A549 (cell line): Measurements from ENCODE around the gene CHN1. TPM values are rescaled to one million over a fixed set of nuclear protein-coding genes. Genes with fewer than 3 reads are reported as not detected.

Source experiments
- ATAC-seq, 2 experiments: fragments of 200-7000 bp in 1 of 2; fragments of >200 bp in 1 of 2; cut with Nextera tagmentation in 1 of 2; cut with Tn5 transposase in 1 of 2; 3 replicates each; pipeline versions ENCODE4 v1.8.0 to v1.9.1; 2018 to 2020; ENCODE audit warnings: mild to moderate bottlenecking in 1 of 2, moderate library complexity in 1 of 2
- CTCF ChIA-PET: fragments of 300-600 bp; sonication (Branson Sonifier 250); formaldehyde crosslinking; extraction: SDS; loops from one replicate; lab custom pipeline; 2021; ENCODE audit warnings: antibody characterized with exemption, inconsistent platforms; lab: Yijun Ruan, JAX
- POLR2A ChIA-PET: fragments of 350-600 bp; formaldehyde crosslinking; extraction: SDS; loops from one replicate; lab custom pipeline; 2021; ENCODE audit warnings: antibody characterized with exemption, inconsistent platforms; lab: Yijun Ruan, JAX
- DNase-seq, 2 experiments: peaks; one replicate each; pipeline versions ENCODE4 v3.0.0 to v3.0.0-alpha.2; 2011 to 2016; ENCODE audit warnings: low read depth in 1 of 2, low spot score in 1 of 2
- FAIRE-seq: peaks from 2 replicates; lab custom pipeline; 2011; peaks lifted over from hg19 to GRCh38; lab: Jason Lieb, UNC
- H3K27ac ChIP-seq, 2 experiments: fragments of >200 bp; sonication (Bioruptor Twin); formaldehyde crosslinking; 3 replicates each; pipeline ENCODE4 v1.5.1; 2016 to 2017
- H3K4me1 ChIP-seq: fragments of >200 bp; sonication (Bioruptor Twin); formaldehyde crosslinking; 3 replicates; pipeline ENCODE4 v1.6.1; 2016
- H3K4me2 ChIP-seq: fragments of >200 bp; sonication (Bioruptor Twin); formaldehyde crosslinking; 3 replicates; pipeline ENCODE4 v1.6.1; 2016
- H3K4me3 ChIP-seq: fragments of >200 bp; sonication (Bioruptor Twin); formaldehyde crosslinking; 3 replicates; pipeline ENCODE4 v1.5.1; 2016
- H3K9me3 ChIP-seq: fragments of >200 bp; sonication (Bioruptor Twin); formaldehyde crosslinking; 3 replicates; pipeline ENCODE4 v1.6.1; 2016
- BHLHE40 ChIP-seq: IDR thresholded peaks from 2 replicates; pipeline ENCODE4 v1.6.1; 2012; ENCODE audit warnings: low read depth, low read length, inconsistent platforms
- CHD2 ChIP-seq: fragments of 150-350 bp; IDR thresholded peaks from 2 replicates; pipeline ENCODE4 v1.6.1; 2014; ENCODE audit warnings: low read length; ENCODE audit not compliant: partially characterized antibody
- CHD4 ChIP-seq: fragments of 200-600 bp; sonication (generic); IDR thresholded peaks from 2 replicates; pipeline ENCODE4 v1.6.1; 2016; ENCODE audit warnings: antibody characterized with exemption, mild to moderate bottlenecking, borderline replicate concordance
- EHMT2 ChIP-seq: fragments of 200-600 bp; sonication (generic); IDR thresholded peaks from 2 replicates; pipeline ENCODE4 v1.6.1; 2016; ENCODE audit warnings: antibody characterized with exemption, low read depth, mild to moderate bottlenecking, moderate library complexity
- ESRRA ChIP-seq: fragments of 150-350 bp; IDR thresholded peaks from 2 replicates; pipeline ENCODE4 v1.6.1; 2014; ENCODE audit warnings: mild to moderate bottlenecking, low read length, borderline replicate concordance
- FOSB ChIP-seq: fragments of 250-450 bp; sonication (Bioruptor Pico); IDR thresholded peaks from 2 replicates; pipeline ENCODE4 v1.5.0; 2020; ENCODE audit warnings: mild to moderate bottlenecking, moderate library complexity
- FOSL2 ChIP-seq, 2 experiments: fragments of 450-650 bp in 1 of 2; fragments of >200 bp in 1 of 2; sonication (Bioruptor Twin) in 1 of 2; formaldehyde crosslinking; IDR thresholded peaks; 2 replicates each; pipeline versions ENCODE4 v1.5.0 to v1.6.1; 2016 to 2020; ENCODE audit warnings: mild to moderate bottlenecking in 1 of 2, moderate library complexity in 1 of 2
- GATA3 ChIP-seq: IDR thresholded peaks from 2 replicates; pipeline ENCODE4 v1.6.1; 2012; ENCODE audit warnings: borderline replicate concordance
- HES2 ChIP-seq: fragments of >200 bp; sonication (Bioruptor Twin); formaldehyde crosslinking; IDR thresholded peaks from 2 replicates; pipeline ENCODE4 v1.6.1; 2016
- HOXA7 ChIP-seq: fragments of 250-450 bp; sonication (Bioruptor Pico); IDR thresholded peaks from 2 replicates; pipeline ENCODE4 v1.5.0; 2020; ENCODE audit warnings: mild to moderate bottlenecking, moderate library complexity
- HOXB13 ChIP-seq: fragments of 250-450 bp; sonication (Bioruptor Pico); IDR thresholded peaks from 2 replicates; pipeline ENCODE4 v1.5.0; 2020; ENCODE audit warnings: low read depth, mild to moderate bottlenecking, moderate library complexity
- JUN ChIP-seq, 2 experiments: fragments of >200 bp; sonication (Bioruptor Twin); formaldehyde crosslinking; IDR thresholded peaks; 2 replicates in 1 of 2; 3 replicates in 1 of 2; pipeline ENCODE4 v1.6.1; 2016 to 2017
- JUNB ChIP-seq: fragments of >200 bp; sonication (Bioruptor Twin); formaldehyde crosslinking; IDR thresholded peaks from 2 replicates; pipeline ENCODE4 v1.6.1; 2016
- KDM1A ChIP-seq: fragments of 200-600 bp; sonication (generic); IDR thresholded peaks from 2 replicates; pipeline ENCODE4 v1.6.1; 2016; ENCODE audit warnings: low read depth, mild to moderate bottlenecking
- MAFK ChIP-seq: fragments of 450-650 bp; IDR thresholded peaks from 2 replicates; pipeline ENCODE4 v1.6.1; 2014; ENCODE audit not compliant: partially characterized antibody
- MAX ChIP-seq: IDR thresholded peaks from 2 replicates; pipeline ENCODE4 v1.6.1; 2012
- MAZ ChIP-seq: fragments of 150-350 bp; IDR thresholded peaks from 2 replicates; pipeline ENCODE4 v1.6.1; 2014; ENCODE audit warnings: antibody characterized with exemption, low read depth, low read length, borderline replicate concordance
- PBX3 ChIP-seq: IDR thresholded peaks from 2 replicates; pipeline ENCODE4 v1.6.1; 2012
- PHF8 ChIP-seq: fragments of 200-600 bp; sonication (generic); IDR thresholded peaks from 2 replicates; pipeline ENCODE4 v1.6.1; 2016; ENCODE audit warnings: low read depth, mild to moderate bottlenecking, antibody characterized with exemption, moderate library complexity, borderline replicate concordance
- POLR2A ChIP-seq: IDR thresholded peaks from 2 replicates; pipeline ENCODE4 v1.6.1; 2012; ENCODE audit warnings: mild to moderate bottlenecking, low read length
- POLR2AphosphoS2 ChIP-seq: conservative IDR thresholded peaks from 2 replicates; pipeline ENCODE4 v1.6.1; 2012; ENCODE audit warnings: low read length, improper control_type of control experiment, inconsistent platforms
- RARB ChIP-seq: fragments of 250-450 bp; sonication (Bioruptor Pico); IDR thresholded peaks from 2 replicates; pipeline ENCODE4 v1.8.0; 2021; ENCODE audit warnings: mild to moderate bottlenecking, moderate library complexity
- RCOR1 ChIP-seq: fragments of 150-350 bp; IDR thresholded peaks from 2 replicates; pipeline ENCODE4 v1.6.1; 2014; ENCODE audit warnings: antibody characterized with exemption, low read length, low read depth
- SMC3 ChIP-seq: fragments of >200 bp; sonication (Bioruptor Twin); formaldehyde crosslinking; IDR thresholded peaks from 3 replicates; pipeline ENCODE4 v1.6.1; 2018; ENCODE audit warnings: inconsistent platforms
- SREBF2 ChIP-seq: fragments of 450-650 bp; IDR thresholded peaks from 2 replicates; pipeline ENCODE4 v1.6.1; 2014; ENCODE audit warnings: mild to moderate bottlenecking, moderate library complexity
- TFCP2L1 ChIP-seq: fragments of 250-450 bp; sonication (Bioruptor Pico); IDR thresholded peaks from 2 replicates; pipeline ENCODE4 v1.5.0; 2021; ENCODE audit warnings: mild to moderate bottlenecking
- USF2 ChIP-seq: fragments of 450-650 bp; IDR thresholded peaks from 2 replicates; pipeline ENCODE4 v1.6.1; 2014; ENCODE audit warnings: antibody characterized with exemption
- ZC3H11A ChIP-seq: fragments of 450-650 bp; IDR thresholded peaks from 2 replicates; pipeline ENCODE4 v1.6.1; 2014; ENCODE audit warnings: antibody characterized with exemption, mild to moderate bottlenecking
- ZFP36 ChIP-seq: fragments of 450-650 bp; IDR thresholded peaks from 2 replicates; pipeline ENCODE4 v1.6.1; 2014; ENCODE audit warnings: borderline replicate concordance; ENCODE audit not compliant: partially characterized antibody
- WGBS: methylation state at CpG from one replicate; pipeline ENCODE4 v1.1.6; 2017; ENCODE audit errors: missing lambda C conversion rate; 5-methylcytosine and 5-hydroxymethylcytosine counted together
- polyA plus RNA-seq, 4 experiments: library from polyadenylated mRNA; depleted of rRNA in 3 of 4; stranded (reverse); fragments of >200 nt; fragmentation: RNase III in 1 of 4; extraction: RNeasy Plus Mini Kit Qiagen cat#74134 plus additional on column Dnase treatment in 1 of 4; gene quantifications; 2 replicates in 3 of 4; 3 replicates in 1 of 4; pipeline ENCODE4 v1.2.3, GENCODE V29; 2011 to 2017

The CHN1 gene
- polyA plus RNA-seq, 2 of the 4 experiments (the other 2 are of a cell fraction): 20.9 to 46.6 TPM

- ATAC-seq (no peak), FAIRE-seq (no peak), DNase-seq (no peak)
- no peak for TF ChIP-seq RCOR1
- no peak for TF ChIP-seq PHF8
- TF ChIP-seq CHD2: no peak
- no peak for TF ChIP-seq TFCP2L1 (CRISPR knock-in tag)
- TF ChIP-seq HOXA7: no peak
- TF ChIP-seq RARB (CRISPR knock-in tag): no peak
- TF ChIP-seq SMC3: no peak
- TF ChIP-seq MAZ: no peak
- TF ChIP-seq CHD4: no peak
- no peak for TF ChIP-seq POLR2AphosphoS2
- no peak for TF ChIP-seq SREBF2
- TF ChIP-seq POLR2A: no peak
- no peak for TF ChIP-seq ZC3H11A
- TF ChIP-seq HES2: no peak
- TF ChIP-seq ZFP36: no peak
- TF ChIP-seq EHMT2: no peak
- no peak for TF ChIP-seq BHLHE40
- Histone ChIP-seq H3K4me1 (peaks cover 14% of the 10 kb centered on the region), H3K9me3 (no peaks in the 10 kb centered on the region), H3K4me2 (no peak overlapping the region), H3K27ac (no peak overlapping the region), H3K4me3 (no peak overlapping the region)
- ChIA-PET POLR2A (no interaction called here), CTCF (interaction anchor here (0.8 kb wide), 1 partner anchor 95 kb away, joined by 3 read pairs; no protein-coding TSS in a partner anchor)
- 86% methylated on average over 6 of the region's 6 CpGs for WGBS
Measured at GRCh38 chr2:174844295-174844708, 160.9 kb downstream of the CHN1 start.

GRCh38 chr2:174842496-174842895, 162.7 kb downstream of the CHN1 start:
- H3K4me2 ChIP-seq: no peak overlapping the region
- no peak for ATAC-seq
- CTCF ChIA-PET: interaction anchor here (0.9 kb wide), 1 partner anchor 71 kb away, joined by 3 read pairs; no protein-coding TSS in a partner anchor

More at GRCh38 chr2:174842496-174842895, 162.7 kb downstream of the CHN1 start:
- POLR2A ChIA-PET: no interaction called here
- DNase-seq: no peak
- Histone ChIP-seq H3K4me3 (no peak overlapping the region), H3K4me1 (peaks cover 7% of the 10 kb centered on the region)
- 90% methylated on average over 4 of the region's 4 CpGs for WGBS
- TF ChIP-seq KDM1A (no peak), EHMT2 (no peak), TFCP2L1 (CRISPR knock-in tag) (no peak), HOXA7 (no peak), USF2 (no peak), FOSB (no peak), JUNB (no peak), MAFK (no peak), CHD4 (no peak), RCOR1 (no peak), CHD2 (no peak), PBX3 (no peak), HOXB13 (CRISPR knock-in tag) (no peak), MAX (no peak), GATA3 (no peak), JUN (IDR thresholded peaks at IDR 0.05) (no peak), FOSL2 (IDR thresholded peaks at IDR 0.05) (no peak), FOSL2 (CRISPR knock-in tag; IDR thresholded peaks at IDR 0.05) (no peak), ESRRA (no peak), SMC3 (no peak)
- TF ChIP-seq, all 56 proteins: peak for 0
- FAIRE-seq: no peak
- Histone ChIP-seq H3K27ac (no peak overlapping the region), H3K9me3 (no peaks in the 10 kb centered on the region)
